Keratinocyte (primary cell): ENCODE measurements around the gene GPX3. TPM values are rescaled to one million over a fixed set of nuclear protein-coding genes. Genes with fewer than 3 reads are reported as not detected.

Experiments used
- DNase-seq: peaks from one replicate; pipeline ENCODE4 v3.0.0-alpha.2; 2011; ENCODE audit warnings: low read depth, missing footprints, low spot score
- FAIRE-seq: peaks from 2 replicates; lab custom pipeline; 2011; peaks lifted over from hg19 to GRCh38; lab: Jason Lieb, UNC
- H2AFZ ChIP-seq: 2 replicates; pipeline ENCODE4 v1.6.0; 2012; ENCODE audit warnings: low read length, control low read depth, inconsistent platforms; ENCODE audit not compliant: control insufficient read depth
- H3K27ac ChIP-seq: 2 replicates; pipeline ENCODE4 v1.5.1; 2011; ENCODE audit warnings: low read length; ENCODE audit not compliant: control insufficient read depth, insufficient read depth
- H3K27me3 ChIP-seq: 3 replicates; pipeline ENCODE4 v1.6.0; 2011; ENCODE audit warnings: low read length; ENCODE audit not compliant: control insufficient read depth, insufficient read depth; ENCODE audit errors: extremely low read depth
- H3K36me3 ChIP-seq, 2 experiments: 2 replicates in 1 of 2; 3 replicates in 1 of 2; pipeline ENCODE4 v1.5.1; 2011; ENCODE audit warnings: low read length in 2 of 2, mild to moderate bottlenecking in 1 of 2; ENCODE audit not compliant: control insufficient read depth in 2 of 2, insufficient read depth in 2 of 2; ENCODE audit errors: extremely low read depth in 1 of 2
- H3K4me1 ChIP-seq: 3 replicates; pipeline ENCODE4 v1.5.1; 2011; ENCODE audit warnings: low read length; ENCODE audit not compliant: control insufficient read depth, insufficient read depth; ENCODE audit errors: extremely low read depth
- H3K4me2 ChIP-seq: 3 replicates; pipeline ENCODE4 v1.6.0; 2011; ENCODE audit warnings: low read depth, low read length; ENCODE audit not compliant: control insufficient read depth, insufficient read depth; ENCODE audit errors: extremely low read depth
- H3K4me3 ChIP-seq, 3 experiments: fragments of 200-600 bp in 1 of 3; sonication (generic) in 1 of 3; 2 replicates in 2 of 3; 3 replicates in 1 of 3; pipeline ENCODE4 v1.5.1; 2011 to 2016; ENCODE audit warnings: low read length in 3 of 3, mild to moderate bottlenecking in 3 of 3, control low read depth in 2 of 3, inconsistent platforms in 1 of 3, low read depth in 1 of 3, mixed read lengths in 1 of 3, mixed run types in 1 of 3, moderate library complexity in 1 of 3; ENCODE audit not compliant: control insufficient read depth in 2 of 3, insufficient read depth in 2 of 3; ENCODE audit errors: extremely low read depth in 1 of 3
- H3K79me2 ChIP-seq: 2 replicates; pipeline ENCODE4 v1.6.0; 2012; ENCODE audit warnings: low read length; ENCODE audit not compliant: control insufficient read depth, insufficient read depth
- H3K9ac ChIP-seq: 3 replicates; pipeline ENCODE4 v1.6.0; 2011; ENCODE audit warnings: low read length; ENCODE audit not compliant: control insufficient read depth, insufficient read depth; ENCODE audit errors: extremely low read depth
- H3K9me1 ChIP-seq: 3 replicates; pipeline ENCODE4 v1.6.0; 2011; ENCODE audit warnings: low read length; ENCODE audit not compliant: control insufficient read depth, insufficient read depth; ENCODE audit errors: extremely low read depth
- H3K9me3 ChIP-seq: 2 replicates; pipeline ENCODE4 v1.5.1; 2012; ENCODE audit warnings: low read depth, low read length; ENCODE audit not compliant: control insufficient read depth
- H4K20me1 ChIP-seq: 3 replicates; pipeline ENCODE4 v1.6.0; 2011; ENCODE audit warnings: low read length; ENCODE audit not compliant: control insufficient read depth, insufficient read depth; ENCODE audit errors: extremely low read depth
- CTCF ChIP-seq, 3 experiments: IDR thresholded peaks in 1 of 3; conservative IDR thresholded peaks in 1 of 3; optimal IDR thresholded peaks in 1 of 3; 2 replicates in 2 of 3; 3 replicates in 1 of 3; pipeline versions ENCODE3 to v1.5.1; 2011; ENCODE audit warnings: low read length in 3 of 3, mild to moderate bottlenecking in 3 of 3, moderate library complexity in 2 of 3, control low read depth in 1 of 3, inconsistent platforms in 1 of 3; ENCODE audit not compliant: insufficient read depth in 2 of 3; ENCODE audit errors: extremely low read depth in 1 of 3
- EZH2 ChIP-seq: IDR thresholded peaks from one replicate; pipeline ENCODE4 v1.6.1; 2012; ENCODE audit warnings: inconsistent platforms, mild to moderate bottlenecking, low read length, moderate library complexity
- dilution Hi-C: fragments of 300-500 bp; cut with MboI; formaldehyde crosslinking; loops from one replicate; pipeline ENCODE4 v1.7.0; 2020; ENCODE audit warnings: low sequenced_read_pairs; ENCODE audit not compliant: extremely low pct_ligation_motif_present
- polyA plus RNA-seq, 5 experiments: library from polyadenylated mRNA; depleted of rRNA in 3 of 5; stranded (reverse) in 3 of 5; stranded (forward) in 1 of 5; unstranded in 1 of 5; fragments of >200 nt; gene quantifications; 1 replicate in 1 of 5; 2 replicates in 3 of 5; 3 replicates in 1 of 5; pipeline versions ENCODE4 v1.2.1 to v1.2.3, GENCODE V29; 2011 to 2012; ENCODE audit warnings: missing spikeins in 2 of 5, low read depth in 1 of 5, low replicate concordance in 1 of 5

Gene GPX3
- polyA plus RNA-seq, 1 donor (not counting 4 experiments of a cell fraction or from before 2014, with no cell fraction given), result 120 TPM

- H3K79me2 ChIP-seq, result no peaks in the 10 kb centered on the region
- dilution Hi-C loops, result no loop called here
- H3K9me3 ChIP-seq, result no peaks in the 10 kb centered on the region
- H3K9me1 ChIP-seq, result no peaks in the 10 kb centered on the region
- no peak for DNase-seq
- no peak overlapping the region for H2AFZ ChIP-seq
- no peaks in the 10 kb centered on the region for H3K4me1 ChIP-seq
- H3K9ac ChIP-seq, result no peak overlapping the region
- H4K20me1 ChIP-seq, result no peaks in the 10 kb centered on the region
- FAIRE-seq, result no peak
- no peak overlapping the region for H3K27ac ChIP-seq
- H3K27me3 ChIP-seq, result no peaks in the 10 kb centered on the region
- TF ChIP-seq CTCF (optimal IDR thresholded peaks at IDR 0.05 in 1 of 3, IDR thresholded peaks at IDR 0.05 in 1 of 3, conservative IDR thresholded peaks at IDR 0.05 in 1 of 3; ENCODE audit: extremely low read depth in 1 of 3, insufficient read depth in 2 of 3, low read length in 3 of 3) (no peak), EZH2 (no peak)
- H3K4me3 ChIP-seq, result no peak overlapping the region
- H3K4me2 ChIP-seq, result no peak overlapping the region
- H3K36me3 ChIP-seq, result peaks cover 45 to 61% of the 10 kb centered on the region in 2 experiments
Measured at GRCh38 chr5:151030379-151030778, 10.0 kb downstream of the GPX3 start.

GRCh38 chr5:151031554-151031953, 11.2 kb downstream of the GPX3 start:
- Histone ChIP-seq H3K4me3 (no peak overlapping the region), H3K4me1 (no peaks in the 10 kb centered on the region), H3K9me3 (no peaks in the 10 kb centered on the region), H3K9me1 (no peaks in the 10 kb centered on the region), H3K9ac (no peak overlapping the region), H3K4me2 (no peak overlapping the region), H3K79me2 (no peaks in the 10 kb centered on the region), H3K27me3 (no peaks in the 10 kb centered on the region), H3K36me3 (peaks cover 56 to 63% of the 10 kb centered on the region in 2 experiments), H2AFZ (no peak overlapping the region), H4K20me1 (no peaks in the 10 kb centered on the region), H3K27ac (no peak overlapping the region)
- TF ChIP-seq CTCF (optimal IDR thresholded peaks at IDR 0.05 in 1 of 3, IDR thresholded peaks at IDR 0.05 in 1 of 3, conservative IDR thresholded peaks at IDR 0.05 in 1 of 3; ENCODE audit: extremely low read depth in 1 of 3, insufficient read depth in 2 of 3, low read length in 3 of 3), result no peak
- DNase-seq (no peak), FAIRE-seq (no peak)
- dilution Hi-C loops, result no loop called here
